Vagina (tissue), 2 donors: ENCODE results near the gene ELMO2.

Experiments used
- CTCF ChIP-seq, 3 experiments: fragments of 450-650 bp in 2 of 3; fragments of 200-600 bp in 1 of 3; sonication (generic) in 1 of 3; IDR thresholded peaks; one replicate each; pipeline ENCODE4 v1.5.1; 2017 to 2019; ENCODE audit warnings: antibody characterized with exemption in 3 of 3, mild to moderate bottlenecking in 2 of 3, moderate library complexity in 2 of 3
- POLR2A ChIP-seq, 2 donors: fragments of 450-650 bp; IDR thresholded peaks; one replicate each; pipeline ENCODE4 v1.6.1; 2017; ENCODE audit warnings: antibody characterized with exemption in 2 of 2, mild to moderate bottlenecking in 2 of 2, moderate library complexity in 2 of 2

GRCh38 chr20:46366826-46367225 is 39.6 kb downstream of the ELMO2 start:
- TF ChIP-seq POLR2A (IDR thresholded peaks at IDR 0.05) (no peak), CTCF (IDR thresholded peaks at IDR 0.05) (no peak)
